ENCODE results near the gene TPRA1. TPM values are rescaled to one million over a fixed set of nuclear protein-coding genes. Genes with fewer than 3 reads are reported as not detected.

Gene TPRA1
- total and polyA plus RNA-seq, 2 of the 4 experiments (the other 2 are of a cell fraction) = 17.9 to 40.1 TPM

GRCh38 chr3:127590282-127590592, 296 bp downstream of the TPRA1 start:
- H2AFZ ChIP-seq (replicated peaks; ENCODE audit: low read length, poor library complexity) = peak overlapping the region; percentile 92
- dilution Hi-C loops (cut with HindIII; ENCODE audit: low sequenced_read_pairs, unreplicated experiment) = no loop called here
- peak overlapping the region; percentile 4; the same call in 1 of the 2 replicates for H3K4me2 ChIP-seq (ENCODE audit: low read depth, low read length)
- peak overlapping the region; percentile 78 for H3K4ac ChIP-seq (ENCODE audit: low read depth, low read length)
- H3K79me1 ChIP-seq (ENCODE audit: low read depth in 1 of 2, low read length in 2 of 2) = peaks cover 0 to 50% of the 10 kb centered on the region in 2 experiments; a peak in 3 of 4 replicates
- intact Hi-C loops (cut with micrococcal nuclease) = loop anchor here (5.0 kb wide), 1 partner anchor 462 kb away; the partner anchor contains the start of gene SEC61A1
- H3K23ac ChIP-seq (ENCODE audit: low read depth, low read length) = no peak overlapping the region; the same call in 1 of the 2 replicates
- H2BK15ac ChIP-seq (ENCODE audit: low read depth, low read length) = no peak overlapping the region
- no peak for TF ChIP-seq RAD21 (IDR thresholded peaks at IDR 0.05; ENCODE audit: low read length)
- no peak for TF ChIP-seq CEBPB (IDR thresholded peaks at IDR 0.05; ENCODE audit: low read depth, low read length)
- no peak; the same call in 1 of the 2 replicates for TF ChIP-seq MAZ (IDR thresholded peaks at IDR 0.05; ENCODE audit: borderline replicate concordance, low read depth, low read length)
- no peak for TF ChIP-seq USF2 (IDR thresholded peaks at IDR 0.05; ENCODE audit: low read depth, low read length)
- peak; percentile 61; the same call in 1 of the 2 replicates for TF ChIP-seq CHD1 (IDR thresholded peaks at IDR 0.05; ENCODE audit: low read depth, low read length)
- TF ChIP-seq POLR2A (IDR thresholded peaks at IDR 0.05; ENCODE audit: low read depth, low read length) = peak; percentile 71
- no peak for TF ChIP-seq SMC3 (IDR thresholded peaks at IDR 0.05; ENCODE audit: low read depth, low read length)
- no peak for TF ChIP-seq RFX5 (IDR thresholded peaks at IDR 0.05; ENCODE audit: low read depth, low read length)
- no peak for TF ChIP-seq RCOR1 (IDR thresholded peaks at IDR 0.05; ENCODE audit: insufficient replicate concordance, low read length)
- TF ChIP-seq FOS (IDR thresholded peaks at IDR 0.05; ENCODE audit: low read depth, low read length) = no peak
- TF ChIP-seq NFE2L2 (IDR thresholded peaks at IDR 0.05; ENCODE audit: low read depth, low read length) = no peak
- TF ChIP-seq MAFK (IDR thresholded peaks at IDR 0.05; ENCODE audit: low read depth, low read length) = no peak
- TF ChIP-seq ELK1 (IDR thresholded peaks at IDR 0.05; ENCODE audit: borderline replicate concordance, low read depth, low read length) = no peak
- TF ChIP-seq BHLHE40 (IDR thresholded peaks at IDR 0.05; ENCODE audit: low read depth, low read length) = no peak
- TF ChIP-seq CTCF (conservative IDR thresholded peaks at IDR 0.05; ENCODE audit: low read depth, low read length) = no peak
- 0% methylated on average over 15 of the region's 41 CpGs; no CpG with 5 or more reads in 1 of the 2 experiments for WGBS, 2 experiments (ENCODE audit: extremely low coverage in 2 of 2, insufficient read length in 1 of 2)
- no peaks in the 10 kb centered on the region for H3K9me3 ChIP-seq (ENCODE audit: control insufficient read depth, insufficient read depth, low read length)
- H4K91ac ChIP-seq (ENCODE audit: insufficient read depth, low read depth, low read length) = peak overlapping the region; percentile 36; the same call in 1 of the 2 replicates
- peaks cover 45% of the 10 kb centered on the region for H4K20me1 ChIP-seq (ENCODE audit: insufficient read depth, low read length)
- no peak overlapping the region for H3K14ac ChIP-seq (replicated peaks; ENCODE audit: low read depth, low read length)
- no peak for DNase-seq
- no TSS peak for BruUV-seq (replicated peaks)
- H3K4me3 ChIP-seq (ENCODE audit: insufficient read depth, low read depth, low read length) = peak overlapping the region; percentile 51
- peak overlapping the region; percentile 80 for H2BK5ac ChIP-seq (ENCODE audit: low read depth, low read length, poor library complexity, severe bottlenecking)
- ChIA-PET CTCF (interaction anchor here (4.2 kb wide), 1 partner anchor 15 kb away, joined by 20 read pairs; no protein-coding TSS in a partner anchor), POLR2A (ENCODE audit: unreplicated experiment) (no interaction called here)
- peak overlapping the region; percentile 93 for H2AK9ac ChIP-seq (replicated peaks; ENCODE audit: low read depth, low read length, poor library complexity)
- H2BK120ac ChIP-seq (ENCODE audit: low read depth, low read length) = no peak overlapping the region
- peak; percentile 64 for ATAC-seq (ENCODE audit: low read depth)
- H3K27ac ChIP-seq (ENCODE audit: insufficient read depth, low read length) = peak overlapping the region; percentile 67
- peak overlapping the region; percentile 54 for H3K9ac ChIP-seq (ENCODE audit: low read depth, low read length)
- H3K18ac ChIP-seq (ENCODE audit: low read depth, low read length) = no peak overlapping the region; the same call in 1 of the 2 replicates
- H2BK20ac ChIP-seq (ENCODE audit: low read depth, low read length) = no peak overlapping the region
- peak overlapping the region; percentile 49; the same call in 1 of the 2 replicates for H2AK5ac ChIP-seq (ENCODE audit: low read depth, low read length)
- in situ Hi-C loops (cut with MboI; ENCODE audit: low sequenced_read_pairs) = no loop called here
- H3K56ac ChIP-seq (ENCODE audit: extremely low read depth, insufficient read depth, low read length) = no peak overlapping the region
- H4K5ac ChIP-seq (ENCODE audit: low read depth, low read length) = no peak overlapping the region
- peaks cover 34% of the 10 kb centered on the region for H3K9me1 ChIP-seq (ENCODE audit: insufficient read depth, low read length)
- H3K27me3 ChIP-seq (ENCODE audit: control insufficient read depth, insufficient read depth, low read length) = no peaks in the 10 kb centered on the region
- H3K36me3 ChIP-seq (ENCODE audit: control insufficient read depth, insufficient read depth, low read length) = no peaks in the 10 kb centered on the region
- peaks cover 20% of the 10 kb centered on the region for H3K4me1 ChIP-seq (ENCODE audit: control insufficient read depth, insufficient read depth, low read length)
- no peak overlapping the region; a peak in 1 of 4 replicates for H4K8ac ChIP-seq (ENCODE audit: low read depth in 2 of 2, low read length in 2 of 2)
